HG02763 (cell line): ENCODE measurements around the gene ADCYAP1R1.

ENCODE experiments used
- ATAC-seq: cut with Tn5 transposase; IDR thresholded peaks from one replicate; pipeline ENCODE4 v1.9.1; 2021; ENCODE audit warnings: mild to moderate bottlenecking, moderate library complexity; ENCODE audit not compliant: unreplicated experiment

The ADCYAP1R1 gene

DNA sequence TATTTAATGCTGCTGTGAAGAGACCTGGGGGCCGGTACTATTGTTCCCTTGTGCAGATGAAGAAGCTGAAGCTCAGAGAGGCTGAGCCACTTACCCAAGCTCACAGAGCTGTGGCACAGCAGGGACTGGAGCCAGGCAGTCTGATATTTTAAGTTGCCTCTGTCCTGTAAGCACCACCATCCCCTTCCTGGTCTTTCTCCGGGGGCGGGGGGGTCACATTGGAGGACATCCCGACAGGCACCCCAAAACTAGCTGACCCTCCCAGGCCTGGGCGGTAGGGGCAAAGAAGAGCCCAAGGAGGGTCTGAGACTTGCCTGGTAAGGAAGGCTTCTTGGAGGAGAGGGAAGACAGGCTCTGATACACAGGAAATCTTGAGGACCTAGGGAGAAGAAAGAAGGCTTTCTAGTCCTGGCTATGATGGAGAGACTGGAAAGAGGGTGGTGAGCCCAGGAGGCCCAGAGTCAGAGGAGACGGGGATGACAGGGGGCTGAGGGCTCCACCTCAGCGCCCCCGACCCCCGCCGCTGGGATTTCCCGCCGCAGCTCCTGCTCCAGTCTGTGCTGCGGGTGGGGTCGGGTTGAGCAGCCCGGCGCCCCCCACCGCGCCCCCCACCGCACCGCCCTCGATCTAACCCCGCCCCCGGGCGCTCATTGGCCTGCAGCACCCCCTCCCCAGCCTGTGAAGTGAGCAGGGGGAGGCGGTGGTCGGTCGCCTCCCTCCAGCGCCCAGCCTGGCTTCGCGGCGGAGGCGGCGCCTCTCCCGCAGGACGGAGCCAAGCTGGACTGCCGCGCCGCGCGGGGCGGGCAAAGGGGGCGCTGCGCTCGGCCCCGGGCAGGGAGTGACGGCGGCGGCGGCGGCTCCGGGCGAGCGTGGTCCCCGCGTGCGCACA lies at the start of gene ADCYAP1R1:
TSS of gene ADCYAP1R1 (plus strand) at position 711 of the 889 bp plus-strand sequence. CDS start 10,957 bp downstream, outside the sequence.
- no peak for ATAC-seq

DNA sequence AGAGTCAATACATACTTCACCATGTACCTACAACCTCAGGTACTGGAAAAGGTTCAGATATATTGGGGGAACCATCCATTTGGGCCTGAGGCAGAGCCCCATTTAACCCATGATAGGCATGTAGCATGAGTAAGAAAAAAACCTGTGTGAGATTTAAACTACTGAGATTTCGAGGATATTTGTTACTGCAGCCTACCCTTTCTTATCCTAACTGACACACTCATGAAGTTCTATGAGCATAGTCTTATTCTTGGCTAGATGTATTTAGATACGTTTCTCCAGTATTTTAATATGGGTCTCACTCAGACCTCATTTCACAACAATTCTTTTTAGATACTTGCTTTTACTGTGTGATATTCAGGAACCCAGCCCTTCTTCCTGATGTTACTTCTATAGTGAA lies 49.0 kb upstream of the ADCYAP1R1 start:
- ATAC-seq = no peak

DNA sequence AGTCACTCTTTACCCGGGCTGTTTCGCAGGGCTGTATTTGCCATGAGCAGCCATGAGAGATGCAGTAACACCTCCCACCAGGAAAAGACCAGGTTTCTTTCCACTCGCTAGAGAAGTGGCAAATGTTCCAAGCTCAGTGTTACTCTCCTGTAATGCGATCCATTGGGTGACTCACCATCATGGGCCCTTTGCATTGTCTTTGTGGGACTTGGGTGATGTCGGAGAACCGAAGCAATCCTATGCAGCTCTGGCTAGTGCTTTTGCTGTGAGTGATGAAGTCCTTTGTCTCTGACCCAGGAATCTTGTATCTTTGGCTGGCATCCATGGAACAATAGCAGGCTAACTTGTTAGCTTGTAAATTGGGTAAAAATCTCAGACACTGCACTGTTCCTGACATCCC lies 48.4 kb upstream of the ADCYAP1R1 start:
- no peak for ATAC-seq

DNA sequence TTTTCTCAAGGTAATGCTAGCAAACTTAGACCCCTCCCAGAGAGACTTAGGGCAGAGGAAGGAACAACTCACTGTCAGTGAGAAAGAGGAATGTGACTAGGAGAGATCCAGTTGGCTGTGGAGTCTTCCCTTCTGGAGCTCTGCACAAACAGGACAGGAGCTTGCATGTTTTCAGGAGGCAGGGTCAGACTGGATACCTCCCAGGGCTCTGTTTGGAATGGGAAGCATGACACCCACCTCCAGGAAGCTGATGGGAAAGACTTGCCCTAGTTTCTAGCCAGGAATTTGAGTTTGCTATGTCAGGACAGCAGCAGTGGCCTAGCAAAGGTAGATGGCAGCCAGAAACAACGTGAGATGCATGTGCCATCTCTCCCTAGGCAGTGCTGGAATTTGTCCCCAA lies 47.7 kb upstream of the ADCYAP1R1 start:
- ATAC-seq = no peak

DNA sequence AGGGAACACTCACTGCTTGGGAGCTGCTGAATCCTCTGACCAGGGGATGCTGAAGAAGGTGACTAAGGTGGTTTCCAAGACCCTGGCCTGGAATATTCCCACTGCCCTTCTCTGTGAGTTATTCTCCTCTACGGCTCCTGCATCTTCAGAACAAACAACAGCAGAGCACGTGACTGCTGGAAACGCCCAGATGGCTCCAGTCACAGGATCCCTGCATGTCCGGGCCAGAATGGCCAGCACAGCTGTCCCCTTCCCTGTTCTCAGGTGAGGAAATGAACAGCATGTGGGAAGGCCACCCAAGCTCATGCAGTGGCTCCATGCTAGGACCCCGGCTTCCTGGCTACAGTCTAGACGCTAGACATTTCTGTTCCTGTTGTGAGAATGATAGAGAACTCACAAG lies 45.3 kb upstream of the ADCYAP1R1 start:
- no peak for ATAC-seq

DNA sequence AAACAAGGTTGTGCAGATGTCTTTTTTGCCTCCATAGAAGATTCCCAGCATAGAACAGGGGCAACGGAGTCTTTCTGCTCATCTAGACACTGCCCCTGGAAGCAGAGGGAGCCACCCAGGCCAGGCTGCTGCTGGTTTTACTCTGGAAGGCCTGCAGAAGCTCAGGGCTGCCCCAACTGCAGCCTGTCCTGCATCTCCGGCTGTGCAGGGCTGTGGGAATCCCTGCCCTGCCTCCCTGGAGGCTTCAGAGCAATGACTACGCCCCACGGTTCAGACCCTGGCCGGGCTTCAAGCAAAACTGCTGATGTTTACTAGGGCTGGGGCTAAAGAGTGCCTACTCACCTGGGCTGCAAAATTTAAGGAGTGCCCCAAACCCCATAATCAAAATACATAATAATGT lies 44.5 kb upstream of the ADCYAP1R1 start:
- ATAC-seq = no peak

DNA sequence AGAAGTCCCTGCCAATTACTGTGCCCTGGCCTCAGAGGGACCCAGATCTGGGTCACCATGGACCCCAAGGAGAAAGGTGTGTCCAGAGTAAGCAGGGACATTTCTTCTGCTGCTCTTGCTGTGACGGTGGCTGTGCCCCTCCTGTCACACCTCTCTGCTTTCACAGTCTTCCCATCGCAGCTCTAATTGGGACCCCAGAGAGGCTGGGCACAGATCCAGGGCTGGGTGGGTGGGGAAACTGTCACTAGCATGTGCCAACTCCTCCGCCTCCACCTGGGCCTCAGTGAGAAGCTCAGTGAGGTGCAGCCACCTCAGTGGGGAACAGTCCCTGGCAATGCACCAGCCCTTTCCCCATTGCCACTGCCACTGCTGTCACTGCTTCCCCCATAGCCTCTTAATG lies 37.3 kb upstream of the ADCYAP1R1 start:
- no peak for ATAC-seq

DNA sequence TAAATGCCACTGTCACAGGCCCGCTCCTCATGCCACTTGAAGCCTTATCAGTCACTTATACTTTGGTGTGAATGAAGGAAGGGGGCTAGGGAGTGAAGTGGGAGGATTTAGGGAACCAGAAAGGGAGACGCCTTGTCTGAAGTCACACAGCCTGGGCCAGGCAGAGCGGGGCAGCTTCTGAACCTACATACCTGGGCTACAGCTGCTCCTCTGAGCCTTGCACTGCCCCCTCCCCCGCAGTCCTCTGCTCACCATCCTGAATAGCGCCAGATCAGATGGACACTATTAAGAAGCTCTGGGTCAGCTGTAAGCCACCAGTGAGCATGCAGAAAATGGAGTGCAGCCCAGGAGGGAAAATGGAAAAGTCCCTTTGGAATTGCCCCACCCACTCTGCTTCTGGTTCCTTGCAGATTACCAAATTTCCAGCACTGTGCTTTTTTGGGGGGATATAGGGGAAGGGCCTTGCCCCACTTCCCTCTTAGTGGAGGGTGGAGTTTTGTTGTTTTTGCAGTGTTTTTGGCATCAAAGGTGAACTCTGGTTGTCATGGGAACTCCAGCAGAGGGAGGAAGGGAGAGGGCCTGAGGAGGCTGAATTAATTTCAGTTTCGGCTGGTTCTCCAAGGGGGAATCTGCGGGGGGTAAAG lies 35.0 kb upstream of the ADCYAP1R1 start:
- no peak for ATAC-seq

DNA sequence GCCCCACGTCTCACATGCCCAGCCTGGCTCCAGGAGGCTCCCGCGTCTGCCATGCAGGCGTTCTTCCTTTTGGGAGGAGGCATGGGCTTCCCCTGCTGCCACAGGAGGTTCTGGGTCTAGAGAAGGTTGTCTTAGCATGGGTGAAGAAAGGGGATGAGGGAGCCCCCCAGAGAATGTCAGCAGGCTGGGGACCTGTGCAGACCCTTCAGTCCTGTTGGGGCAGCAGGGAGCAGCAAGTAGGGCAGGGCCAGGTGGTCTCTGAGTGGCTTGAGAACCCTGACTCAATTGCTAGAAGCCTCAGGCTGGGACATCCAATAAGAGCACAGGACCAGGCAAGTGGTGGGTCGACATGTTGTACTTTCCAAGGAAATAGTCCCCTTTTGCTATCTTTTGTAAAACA lies 34.4 kb upstream of the ADCYAP1R1 start:
- ATAC-seq = no peak

DNA sequence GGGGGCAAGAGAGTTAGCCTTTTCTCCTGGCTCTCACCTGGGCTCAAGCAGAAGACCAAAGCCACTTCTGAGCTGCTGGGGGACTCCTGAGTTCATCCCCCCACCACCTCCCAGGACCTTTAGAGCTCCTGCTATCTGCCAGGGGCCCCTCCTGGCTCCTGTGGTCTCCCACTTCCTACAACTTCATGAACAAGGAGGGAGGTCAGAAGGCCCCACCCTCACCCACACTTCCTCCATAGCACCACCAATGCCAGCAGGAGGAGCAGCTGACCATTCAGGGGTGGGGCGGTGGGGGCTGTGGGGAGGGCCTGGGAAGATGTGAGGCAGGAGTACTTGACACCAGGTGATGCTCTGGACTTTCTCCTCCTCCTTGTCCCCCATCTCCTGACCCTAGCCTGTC lies 32.6 kb upstream of the ADCYAP1R1 start:
- no peak for ATAC-seq

DNA sequence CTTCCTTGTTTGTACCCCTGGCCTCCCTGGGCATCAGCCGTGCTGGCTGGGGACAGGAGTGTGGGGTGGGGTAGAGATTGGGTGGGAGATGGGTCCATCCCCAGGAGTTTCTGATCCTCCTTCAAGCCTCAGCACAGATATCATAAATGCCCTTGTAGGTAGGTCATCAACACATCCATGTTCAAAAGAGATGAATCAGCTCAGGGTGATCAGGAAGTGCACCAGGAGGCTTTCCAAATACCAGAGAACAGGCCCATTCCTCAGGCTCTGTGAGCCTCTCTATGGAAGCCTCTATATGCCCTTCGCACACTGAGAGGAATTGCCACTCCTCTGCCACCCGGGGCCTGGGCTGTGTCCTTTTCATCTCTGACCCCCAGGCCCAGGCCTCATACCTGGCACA lies 31.9 kb upstream of the ADCYAP1R1 start:
- ATAC-seq = no peak

DNA sequence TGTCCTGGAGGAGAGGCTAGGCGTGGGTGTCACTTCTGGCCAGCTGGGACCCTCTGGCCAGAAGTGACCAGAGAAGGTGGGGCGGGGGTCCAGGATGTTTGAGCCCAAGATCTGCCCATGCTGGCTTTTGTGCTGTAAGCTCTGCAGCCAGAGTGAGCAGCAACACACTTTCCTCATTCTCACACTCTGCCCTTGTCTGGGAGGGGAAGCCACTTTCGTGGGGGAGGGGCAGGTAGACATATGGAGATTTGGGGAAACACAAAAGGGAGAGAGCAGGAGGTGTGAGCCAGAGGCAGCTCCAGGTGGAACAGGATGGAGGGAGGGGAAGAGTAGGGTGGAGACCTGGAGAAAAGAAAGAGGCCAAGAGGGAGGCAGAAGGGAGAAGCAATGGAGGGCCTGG lies 31.5 kb upstream of the ADCYAP1R1 start:
- no peak for ATAC-seq

DNA sequence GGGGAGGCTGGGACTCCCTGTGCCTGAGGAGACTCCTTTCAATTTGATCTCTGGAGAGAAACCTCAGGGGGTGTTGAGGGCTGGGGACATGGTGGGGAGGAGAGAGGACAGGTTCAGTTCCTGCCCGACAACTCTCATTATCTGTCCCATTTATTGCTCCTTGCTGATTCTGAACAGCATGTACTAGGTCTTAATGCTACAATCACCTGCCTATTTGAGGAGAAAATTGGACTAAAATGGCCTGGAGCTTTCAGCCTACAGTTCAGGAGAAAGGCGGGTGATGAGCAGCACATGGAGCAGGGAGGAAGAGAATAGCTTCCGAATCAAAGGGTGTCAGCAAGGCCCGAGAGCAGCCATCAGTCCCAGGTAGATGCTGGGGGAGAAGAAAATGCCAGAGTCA lies 30.0 kb upstream of the ADCYAP1R1 start:
- ATAC-seq = no peak

DNA sequence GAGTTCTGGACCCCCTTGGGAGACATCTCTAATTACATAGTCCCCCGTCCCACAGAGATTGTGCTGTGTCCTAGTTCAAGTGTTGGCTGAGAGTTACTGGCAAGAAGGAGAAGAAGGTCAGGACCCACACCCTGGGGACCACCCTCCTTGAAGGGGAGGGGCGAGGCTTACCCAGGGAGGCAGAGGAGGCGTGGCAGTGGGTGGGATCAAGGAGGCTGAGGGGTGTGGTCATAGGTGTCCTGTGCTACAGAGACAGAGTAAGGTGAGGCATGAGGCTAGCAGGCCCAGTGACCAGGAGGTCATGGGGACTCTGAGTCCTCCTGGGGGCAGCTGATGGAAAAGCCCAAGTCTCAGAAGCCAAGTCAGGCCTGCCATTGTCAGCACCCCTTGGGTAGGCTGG lies 29.4 kb upstream of the ADCYAP1R1 start:
- no peak for ATAC-seq

DNA sequence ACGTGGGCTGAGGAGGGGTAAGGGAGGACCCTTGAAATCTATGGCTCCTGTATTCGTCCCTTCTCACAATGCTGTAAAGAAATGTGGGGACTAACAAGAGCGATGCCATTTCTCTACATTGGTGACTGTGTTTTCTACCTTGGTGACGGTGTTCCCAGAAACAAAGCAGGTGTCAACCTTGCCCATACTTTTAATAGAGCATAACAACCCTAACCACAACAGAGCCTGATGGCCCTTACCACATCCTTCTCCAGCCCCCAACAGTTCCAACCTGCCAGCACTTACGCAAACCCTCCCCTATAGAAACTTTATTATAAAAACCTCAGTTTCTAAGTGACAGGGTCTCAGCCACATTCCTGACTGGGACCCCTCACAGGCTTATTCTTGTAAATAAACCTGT lies 28.2 kb upstream of the ADCYAP1R1 start:
- ATAC-seq = no peak

DNA sequence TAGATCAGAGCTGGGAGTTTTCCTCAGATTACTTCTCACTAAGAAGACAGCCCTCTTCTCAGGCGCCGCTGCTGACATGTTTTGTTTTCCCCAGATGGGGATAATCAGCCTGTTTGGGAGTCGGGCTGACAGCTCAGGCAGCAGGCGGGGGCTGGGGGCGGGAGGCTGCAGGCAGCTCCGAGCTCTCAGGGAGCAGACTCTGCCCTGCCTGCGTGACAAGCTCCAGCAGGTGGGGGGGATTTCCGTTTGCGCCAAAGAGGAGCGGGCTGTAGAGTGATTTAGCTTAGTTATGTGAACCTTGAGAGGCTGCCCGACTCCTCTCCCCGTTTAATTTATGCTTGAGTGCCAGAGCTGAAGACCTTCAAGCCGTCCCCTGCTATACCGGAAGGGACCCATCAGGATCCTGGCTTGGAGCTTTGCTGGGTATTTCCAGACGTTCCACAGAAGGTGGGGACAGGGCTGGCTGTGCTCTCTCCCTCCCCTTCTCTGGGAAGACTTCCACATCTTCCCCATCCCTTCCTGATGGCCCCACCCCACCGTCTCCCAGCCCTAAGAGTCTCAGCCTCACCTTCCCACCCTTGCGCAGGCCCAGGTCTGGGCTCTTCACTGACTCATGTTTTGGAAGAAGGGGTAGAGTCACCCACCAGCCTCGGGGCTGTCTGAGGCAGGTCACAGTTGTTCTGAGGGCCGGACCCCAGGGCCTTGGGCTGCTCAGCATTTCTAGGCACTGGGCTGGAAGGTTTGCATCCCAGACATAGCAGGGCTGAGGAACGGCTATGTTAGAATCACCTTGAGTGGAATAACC lies 24.7 kb upstream of the ADCYAP1R1 start:
- ATAC-seq = no peak

DNA sequence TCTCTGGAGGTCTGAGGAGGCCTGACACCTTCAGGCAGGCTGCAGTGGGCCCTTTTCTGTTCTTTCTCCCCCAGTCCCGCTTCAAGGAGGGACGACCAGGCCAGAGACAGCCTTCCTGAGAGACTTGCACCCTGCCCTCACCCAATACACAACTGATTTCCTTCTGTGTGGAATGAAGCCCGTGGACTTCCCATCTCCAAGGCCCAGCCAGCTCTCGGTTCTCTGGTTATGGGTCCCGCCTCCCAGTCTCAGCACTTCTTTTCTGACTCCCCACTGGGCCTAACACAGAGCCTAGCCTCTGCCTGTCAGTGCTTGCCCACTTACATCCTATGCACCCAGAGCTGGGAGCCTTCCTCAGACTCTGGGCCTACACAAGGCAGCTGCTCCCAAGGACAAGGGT lies 24.1 kb upstream of the ADCYAP1R1 start:
- ATAC-seq = no peak

DNA sequence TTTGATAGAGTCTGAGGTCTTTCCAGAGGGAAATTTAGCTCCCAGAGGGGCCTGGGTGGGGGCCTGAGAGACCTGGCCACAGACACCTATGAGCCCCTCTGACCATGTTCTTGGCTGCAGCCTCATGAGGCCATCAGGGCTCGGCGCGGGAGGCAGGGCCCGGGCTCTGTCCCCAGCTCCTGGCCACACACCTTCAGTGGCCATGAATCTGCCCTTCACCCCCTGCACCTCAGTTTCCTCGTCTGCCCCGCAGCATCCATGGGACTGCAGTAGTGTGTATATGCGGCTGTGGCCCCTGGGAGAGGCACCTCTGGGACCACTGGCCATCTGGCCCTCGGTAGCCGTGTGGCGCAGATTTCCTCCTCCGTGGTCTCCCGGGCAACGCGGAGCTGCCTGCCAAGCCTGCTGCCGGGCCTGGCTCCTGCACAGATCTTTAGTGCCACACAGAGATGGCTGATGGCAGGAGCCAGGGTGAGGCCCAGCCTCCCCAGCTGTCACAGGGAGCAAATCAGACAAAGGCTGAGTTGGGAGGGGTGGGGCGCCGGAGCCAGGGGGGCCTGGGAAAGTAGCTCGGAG lies 23.6 kb upstream of the ADCYAP1R1 start:
- ATAC-seq = no peak

DNA sequence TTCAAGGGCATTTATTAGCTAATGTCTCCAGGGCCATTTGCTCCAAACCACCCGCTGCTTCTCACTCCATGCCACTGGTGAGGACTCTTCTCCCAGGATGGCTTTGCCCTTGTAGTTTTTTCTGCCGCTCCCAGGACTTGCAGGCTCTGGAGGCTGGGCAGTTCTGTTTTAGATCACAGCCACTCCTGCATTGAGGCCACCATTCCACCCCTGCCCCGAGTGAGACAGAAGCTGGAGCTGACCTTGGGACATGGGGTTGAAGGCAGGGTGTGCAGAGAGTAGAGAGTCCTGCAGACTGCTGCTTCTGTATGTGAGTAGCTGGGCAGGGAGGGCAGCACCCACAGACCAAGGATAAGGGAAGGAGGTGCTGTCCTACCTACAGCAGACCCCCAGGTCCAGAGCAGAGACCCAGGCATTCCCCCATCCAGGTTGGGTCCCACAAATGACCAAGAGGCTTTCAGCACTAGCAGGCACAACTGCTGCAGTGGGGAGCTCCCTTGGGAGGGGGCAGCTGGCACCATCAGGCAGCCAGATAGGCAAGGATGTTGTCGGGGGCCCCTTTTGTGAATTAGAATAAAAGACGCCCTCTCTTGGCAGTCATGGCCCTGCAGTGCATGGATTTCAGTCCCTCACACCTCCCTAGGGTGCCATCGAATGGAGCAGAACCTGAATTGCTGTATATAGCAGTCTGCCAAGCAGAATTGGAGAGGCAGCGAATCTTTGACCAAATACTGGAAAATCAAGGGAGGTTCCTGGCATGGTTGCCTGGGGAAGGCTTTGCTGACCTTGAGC lies 22.7 kb upstream of the ADCYAP1R1 start:
- ATAC-seq = no peak

DNA sequence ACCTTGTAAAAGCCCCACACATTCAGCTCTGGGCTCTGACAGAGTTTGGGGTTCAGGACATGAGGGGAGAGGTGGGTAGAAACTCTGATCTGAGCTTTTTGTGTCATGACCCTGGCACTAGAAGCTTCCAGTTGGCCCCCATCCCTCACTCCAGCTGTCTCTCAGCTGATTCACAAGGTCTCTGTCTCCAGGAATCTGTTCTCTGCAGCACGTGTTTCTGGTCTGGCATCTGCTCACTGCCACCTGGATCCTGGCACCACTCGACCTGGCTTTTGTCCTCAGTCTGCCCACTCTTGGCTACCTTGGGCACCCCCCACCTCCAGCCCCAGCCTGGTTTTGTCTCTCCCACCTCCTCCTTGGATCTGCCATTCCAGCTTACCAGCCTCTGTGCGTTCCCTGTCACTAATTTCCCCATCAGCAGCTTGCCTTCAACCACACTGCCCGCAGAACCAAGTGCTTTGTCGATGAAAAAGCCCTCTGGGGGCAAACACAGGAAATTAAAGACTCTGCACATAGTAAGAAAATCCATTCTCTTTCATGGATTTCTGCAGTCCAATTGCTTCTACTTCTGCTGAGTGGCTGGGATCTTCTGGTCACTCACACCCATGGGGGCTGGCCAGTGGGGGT lies 18.3 kb upstream of the ADCYAP1R1 start:
- no peak for ATAC-seq
